ENCODE measurements around the gene KLF15.

- TF ChIP-seq, protein P1, sequence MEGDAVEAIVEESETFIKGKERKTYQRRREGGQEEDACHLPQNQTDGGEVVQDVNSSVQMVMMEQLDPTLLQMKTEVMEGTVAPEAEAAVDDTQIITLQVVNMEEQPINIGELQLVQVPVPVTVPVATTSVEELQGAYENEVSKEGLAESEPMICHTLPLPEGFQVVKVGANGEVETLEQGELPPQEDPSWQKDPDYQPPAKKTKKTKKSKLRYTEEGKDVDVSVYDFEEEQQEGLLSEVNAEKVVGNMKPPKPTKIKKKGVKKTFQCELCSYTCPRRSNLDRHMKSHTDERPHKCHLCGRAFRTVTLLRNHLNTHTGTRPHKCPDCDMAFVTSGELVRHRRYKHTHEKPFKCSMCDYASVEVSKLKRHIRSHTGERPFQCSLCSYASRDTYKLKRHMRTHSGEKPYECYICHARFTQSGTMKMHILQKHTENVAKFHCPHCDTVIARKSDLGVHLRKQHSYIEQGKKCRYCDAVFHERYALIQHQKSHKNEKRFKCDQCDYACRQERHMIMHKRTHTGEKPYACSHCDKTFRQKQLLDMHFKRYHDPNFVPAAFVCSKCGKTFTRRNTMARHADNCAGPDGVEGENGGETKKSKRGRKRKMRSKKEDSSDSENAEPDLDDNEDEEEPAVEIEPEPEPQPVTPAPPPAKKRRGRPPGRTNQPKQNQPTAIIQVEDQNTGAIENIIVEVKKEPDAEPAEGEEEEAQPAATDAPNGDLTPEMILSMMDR (optimal IDR thresholded peaks at IDR 0.05 in 1 of 3, IDR thresholded peaks at IDR 0.05 in 1 of 3, conservative IDR thresholded peaks at IDR 0.05 in 1 of 3; ENCODE audit: extremely low read depth in 1 of 3, insufficient read depth in 2 of 3, low read length in 3 of 3) = no peak
- no peak for TF ChIP-seq EZH2 (IDR thresholded peaks at IDR 0.05; ENCODE audit: low read length)
These were observed 19.1 kb downstream of the KLF15 start for GRCh38 chr3:126337980-126338651.
